Activated effector memory CD4-positive, alpha-beta T cell treated with anti-CD3 and anti-CD28 coated beads, Interleukin-2, amount 50 U/mL, for 16 hours (primary cell): Measurements from ENCODE around the gene CHST14.
A peak's percentile ranks its signal among the peaks of the same experiment; 100 is the strongest.

Experiments
- DNase-seq: peaks from one replicate; pipeline ENCODE4 v3.0.0-alpha.2; 2020

Gene CHST14

GRCh38 chr15:40470423-40471104 lies at the start of gene CHST14:
Gene CHST14 (plus strand): TSS chr15:40470984. CDS start chr15:40471214, 230 bp downstream.
- peak; percentile 86 for DNase-seq

GRCh38 chr15:40421246-40422157 lies 49.3 kb upstream of the CHST14 start:
- DNase-seq: peak; percentile 93

- DNase-seq: no peak
These were observed 46.2 kb upstream of the CHST14 start for GRCh38 chr15:40424483-40425115.

- DNase-seq: no peak
These were observed 45.1 kb upstream of the CHST14 start for GRCh38 chr15:40425681-40426080.

- DNase-seq: no peak
These were observed 43.6 kb upstream of the CHST14 start for GRCh38 chr15:40427188-40427587.

- DNase-seq: no peak
These were observed 42.6 kb upstream of the CHST14 start for GRCh38 chr15:40428185-40428584.

GRCh38 chr15:40429068-40429710 lies 41.6 kb upstream of the CHST14 start:
- DNase-seq: no peak

GRCh38 chr15:40430271-40430805 lies 40.4 kb upstream of the CHST14 start:
- no peak for DNase-seq

- DNase-seq: no peak
These were observed 35.6 kb upstream of the CHST14 start for GRCh38 chr15:40435023-40435709.

GRCh38 chr15:40435710-40436089 lies 35.1 kb upstream of the CHST14 start:
- no peak for DNase-seq

GRCh38 chr15:40436116-40436891 lies 34.5 kb upstream of the CHST14 start:
- peak; percentile 73 for DNase-seq

- DNase-seq: no peak
These were observed 33.7 kb upstream of the CHST14 start for GRCh38 chr15:40436892-40437751.

- DNase-seq: no peak
These were observed 32.8 kb upstream of the CHST14 start for GRCh38 chr15:40437752-40438687.

- no peak for DNase-seq
These were observed 32.1 kb upstream of the CHST14 start for GRCh38 chr15:40438712-40439111.

GRCh38 chr15:40439461-40439959 lies 31.3 kb upstream of the CHST14 start:
- DNase-seq: no peak

GRCh38 chr15:40439960-40440742 lies 30.6 kb upstream of the CHST14 start:
- DNase-seq: peak; percentile 79

GRCh38 chr15:40440743-40441564 lies 29.8 kb upstream of the CHST14 start, which contains the start of gene BAHD1:
Gene BAHD1 (plus strand): TSS chr15:40440953. CDS start chr15:40458465, 17,512 bp downstream.
- DNase-seq: peak; percentile 98
